ENCODE measurements around the gene HOMER3. TPM values are rescaled to one million over a fixed set of nuclear protein-coding genes. Genes with fewer than 3 reads are reported as not detected.

Gene HOMER3
- total RNA-seq, 2 donors from 2014 or later = 21.9 to 29.5 TPM

DNA sequence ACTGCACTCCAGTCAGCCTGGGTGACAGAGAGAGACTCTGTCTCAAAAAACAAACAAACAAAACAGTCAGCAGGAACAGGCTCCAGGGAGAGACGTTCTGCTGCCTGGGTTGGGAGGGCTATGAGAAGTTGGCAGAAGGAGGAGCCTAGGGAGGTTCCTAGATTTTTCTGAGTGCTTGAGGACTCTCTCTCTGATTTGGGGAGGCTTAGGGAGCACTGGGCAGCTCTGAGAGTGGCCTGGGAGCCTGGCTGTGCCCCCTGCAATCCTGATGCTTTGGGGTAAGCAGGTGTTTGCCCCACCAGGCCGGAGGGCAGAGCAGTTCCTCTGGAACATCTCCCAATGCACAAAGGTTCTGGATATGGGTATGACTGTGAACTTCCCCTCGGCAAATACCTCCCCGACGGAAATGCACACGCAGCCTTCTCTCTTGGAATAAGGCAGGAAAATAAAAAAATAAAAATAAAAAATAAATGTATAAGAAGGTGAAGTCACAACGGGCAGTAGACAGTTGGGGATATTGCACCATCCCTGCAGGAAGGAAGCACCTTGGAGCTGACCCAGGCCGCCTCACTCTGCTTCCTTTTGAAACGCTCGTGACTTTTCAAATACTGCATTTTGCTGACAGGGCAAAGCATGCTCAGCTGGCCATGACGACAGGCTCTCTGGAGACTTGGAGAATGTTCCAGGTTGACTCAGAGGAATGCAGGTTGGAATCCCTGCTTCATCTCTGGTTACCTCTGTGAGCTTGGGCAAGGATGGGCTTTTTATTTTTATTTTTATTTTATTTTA, 26.5 kb upstream of the HOMER3 start:
- no peaks in the 10 kb centered on the region for H3K36me3 ChIP-seq
- peak; percentile 33 for DNase-seq (ENCODE audit: low spot score)
- H3K4me1 ChIP-seq (replicated peaks) = no peaks in the 10 kb centered on the region
- peak overlapping the region; percentile 17 to 32 for H3K27ac ChIP-seq
- TF ChIP-seq, protein P1, sequence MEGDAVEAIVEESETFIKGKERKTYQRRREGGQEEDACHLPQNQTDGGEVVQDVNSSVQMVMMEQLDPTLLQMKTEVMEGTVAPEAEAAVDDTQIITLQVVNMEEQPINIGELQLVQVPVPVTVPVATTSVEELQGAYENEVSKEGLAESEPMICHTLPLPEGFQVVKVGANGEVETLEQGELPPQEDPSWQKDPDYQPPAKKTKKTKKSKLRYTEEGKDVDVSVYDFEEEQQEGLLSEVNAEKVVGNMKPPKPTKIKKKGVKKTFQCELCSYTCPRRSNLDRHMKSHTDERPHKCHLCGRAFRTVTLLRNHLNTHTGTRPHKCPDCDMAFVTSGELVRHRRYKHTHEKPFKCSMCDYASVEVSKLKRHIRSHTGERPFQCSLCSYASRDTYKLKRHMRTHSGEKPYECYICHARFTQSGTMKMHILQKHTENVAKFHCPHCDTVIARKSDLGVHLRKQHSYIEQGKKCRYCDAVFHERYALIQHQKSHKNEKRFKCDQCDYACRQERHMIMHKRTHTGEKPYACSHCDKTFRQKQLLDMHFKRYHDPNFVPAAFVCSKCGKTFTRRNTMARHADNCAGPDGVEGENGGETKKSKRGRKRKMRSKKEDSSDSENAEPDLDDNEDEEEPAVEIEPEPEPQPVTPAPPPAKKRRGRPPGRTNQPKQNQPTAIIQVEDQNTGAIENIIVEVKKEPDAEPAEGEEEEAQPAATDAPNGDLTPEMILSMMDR (IDR thresholded peaks at IDR 0.05) = no peak
- peak; percentile 77 for TF ChIP-seq POLR2AphosphoS5 (IDR thresholded peaks at IDR 0.05)
- H3K27me3 ChIP-seq (replicated peaks; ENCODE audit: insufficient read depth) = no peaks in the 10 kb centered on the region
- H3K4me3 ChIP-seq = no peak overlapping the region
- H3K9me3 ChIP-seq = no peaks in the 10 kb centered on the region
- 37% methylated on average over 11 of the region's 11 CpGs for WGBS
- intact Hi-C loops (cut with DNase I) = no loop called here

DNA sequence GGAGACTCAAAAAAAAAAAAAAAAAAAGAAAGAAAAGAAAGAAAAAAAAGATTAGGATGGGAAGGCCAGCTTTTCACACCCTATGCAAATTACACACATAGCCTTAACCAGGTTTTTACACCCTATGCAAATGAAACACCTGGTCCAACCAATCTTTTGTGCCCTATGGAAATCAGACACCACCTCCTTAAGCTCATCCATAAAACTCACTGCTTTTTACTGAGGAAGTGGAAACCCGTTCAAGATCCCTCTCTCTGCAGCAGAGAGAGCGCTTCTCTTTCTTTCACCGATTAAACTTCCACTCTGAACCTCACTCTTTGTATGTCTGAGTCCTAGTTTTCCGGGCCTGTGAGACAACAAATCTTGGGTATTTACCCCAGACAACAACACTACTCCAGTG, 25.3 kb upstream of the HOMER3 start:
- TF ChIP-seq POLR2A (IDR thresholded peaks at IDR 0.05) (no peak), POLR2AphosphoS5 (IDR thresholded peaks at IDR 0.05) (no peak)
- TF ChIP-seq, protein P1 (IDR thresholded peaks at IDR 0.05) = no peak
- H3K27me3 ChIP-seq (replicated peaks; ENCODE audit: insufficient read depth) = no peaks in the 10 kb centered on the region
- H3K9me3 ChIP-seq = no peaks in the 10 kb centered on the region
- intact Hi-C loops (cut with DNase I) = no loop called here
- 33% methylated on average over 4 of the region's 4 CpGs for WGBS
- H3K36me3 ChIP-seq = no peaks in the 10 kb centered on the region
- H3K4me3 ChIP-seq = no peak overlapping the region
- no peaks in the 10 kb centered on the region for H3K4me1 ChIP-seq (replicated peaks)
- H3K27ac ChIP-seq = no peak overlapping the region
- DNase-seq (ENCODE audit: low spot score) = no peak

DNA sequence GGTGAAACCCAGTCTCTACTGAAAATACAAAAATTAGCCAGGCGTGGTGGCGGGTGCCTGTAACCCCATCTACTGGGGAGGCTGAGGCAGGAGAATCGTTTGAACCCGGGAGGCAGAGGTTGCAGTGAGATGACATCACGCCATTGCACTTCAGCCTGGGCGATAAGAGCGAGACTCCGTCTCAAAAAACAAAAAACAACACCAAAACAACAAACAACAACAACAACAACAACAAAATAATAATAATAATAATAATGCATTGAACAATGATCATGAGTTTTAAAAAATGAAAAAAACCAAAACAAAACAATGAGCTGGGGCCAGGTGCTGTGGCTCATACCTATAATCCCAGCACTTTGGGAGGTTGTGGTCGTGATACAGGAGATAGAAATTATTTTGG, 23.1 kb upstream of the HOMER3 start:
- no peaks in the 10 kb centered on the region for H3K27me3 ChIP-seq (replicated peaks; ENCODE audit: insufficient read depth)
- no peak overlapping the region for H3K4me3 ChIP-seq
- no peak overlapping the region for H3K27ac ChIP-seq
- 94% methylated on average over 9 of the region's 9 CpGs for WGBS
- H3K4me1 ChIP-seq (replicated peaks) = no peaks in the 10 kb centered on the region
- H3K9me3 ChIP-seq = no peaks in the 10 kb centered on the region
- TF ChIP-seq, protein P1 (IDR thresholded peaks at IDR 0.05) = no peak
- TF ChIP-seq POLR2A (IDR thresholded peaks at IDR 0.05) = no peak
- intact Hi-C loops (cut with DNase I) = no loop called here
- DNase-seq (ENCODE audit: low spot score) = no peak
- no peaks in the 10 kb centered on the region for H3K36me3 ChIP-seq

DNA sequence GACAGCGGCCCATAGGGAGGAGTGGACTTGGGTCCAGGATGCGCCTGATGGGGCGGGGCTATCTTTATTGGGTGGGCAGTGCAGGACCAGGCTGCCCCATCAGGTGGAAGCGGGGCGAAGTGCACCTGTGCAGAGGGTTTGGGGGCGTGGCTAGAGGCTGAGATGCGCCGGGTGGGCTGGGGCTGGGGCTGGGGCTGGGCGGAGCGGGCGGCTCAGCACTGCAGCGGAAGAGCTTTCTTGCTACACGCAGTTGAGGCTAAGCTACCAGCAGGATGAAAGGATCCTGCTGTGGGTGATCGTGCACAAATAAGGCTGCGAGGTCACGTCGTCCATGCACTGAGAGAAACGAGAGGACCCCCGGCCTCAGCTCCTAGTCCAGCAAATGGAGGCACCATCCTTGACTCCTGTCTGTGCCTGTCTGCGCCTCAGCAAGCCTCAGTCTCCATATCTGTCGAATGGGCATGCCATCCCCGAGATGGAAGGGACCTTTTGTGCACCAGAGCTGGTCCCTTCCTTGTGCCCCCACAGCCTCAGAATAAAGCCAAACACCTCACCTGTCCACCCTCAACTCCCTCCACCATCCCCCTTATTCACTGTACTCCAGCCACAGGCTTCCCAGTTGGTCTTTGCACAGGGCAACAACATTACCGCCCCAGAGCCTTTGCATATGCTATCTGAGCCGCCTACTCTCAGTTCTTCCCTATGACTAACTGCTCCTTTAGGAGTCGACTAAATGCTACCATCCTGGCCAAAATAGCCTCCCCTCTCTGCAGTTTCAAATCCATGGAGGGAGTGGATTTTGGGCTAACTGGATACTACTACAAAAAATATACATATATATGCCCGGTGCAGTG, 21.0 kb upstream of the HOMER3 start:
- Histone ChIP-seq H3K27me3 (replicated peaks; ENCODE audit: insufficient read depth) (no peaks in the 10 kb centered on the region), H3K36me3 (no peaks in the 10 kb centered on the region), H3K27ac (no peak overlapping the region), H3K9me3 (no peaks in the 10 kb centered on the region), H3K4me1 (replicated peaks) (no peaks in the 10 kb centered on the region), H3K4me3 (no peak overlapping the region)
- DNase-seq (ENCODE audit: low spot score) = no peak
- 27% methylated on average over 26 of the region's 26 CpGs for WGBS
- TF ChIP-seq, protein P1 (IDR thresholded peaks at IDR 0.05) = no peak
- TF ChIP-seq POLR2AphosphoS5 (IDR thresholded peaks at IDR 0.05) = no peak
- no peak for TF ChIP-seq POLR2A (IDR thresholded peaks at IDR 0.05)
- intact Hi-C loops (cut with DNase I) = no loop called here
